Hepatocyte (in vitro differentiated cells): ENCODE data around the gene POLG.

Experiments used
- EZH2 ChIP-seq: fragments of 200-600 bp; sonication (generic); IDR thresholded peaks from 2 replicates; pipeline ENCODE4 v1.6.1; 2016; ENCODE audit warnings: antibody characterized with exemption, mild to moderate bottlenecking, borderline replicate concordance
- TF ChIP-seq, protein P1 (sequence below): fragments of 200-600 bp; sonication (generic); IDR thresholded peaks from 2 replicates; pipeline ENCODE4 v1.5.1; 2016; ENCODE audit warnings: antibody characterized with exemption, mild to moderate bottlenecking; ENCODE audit not compliant: poor library complexity

- TF ChIP-seq EZH2, result no peak
- TF ChIP-seq, protein P1, sequence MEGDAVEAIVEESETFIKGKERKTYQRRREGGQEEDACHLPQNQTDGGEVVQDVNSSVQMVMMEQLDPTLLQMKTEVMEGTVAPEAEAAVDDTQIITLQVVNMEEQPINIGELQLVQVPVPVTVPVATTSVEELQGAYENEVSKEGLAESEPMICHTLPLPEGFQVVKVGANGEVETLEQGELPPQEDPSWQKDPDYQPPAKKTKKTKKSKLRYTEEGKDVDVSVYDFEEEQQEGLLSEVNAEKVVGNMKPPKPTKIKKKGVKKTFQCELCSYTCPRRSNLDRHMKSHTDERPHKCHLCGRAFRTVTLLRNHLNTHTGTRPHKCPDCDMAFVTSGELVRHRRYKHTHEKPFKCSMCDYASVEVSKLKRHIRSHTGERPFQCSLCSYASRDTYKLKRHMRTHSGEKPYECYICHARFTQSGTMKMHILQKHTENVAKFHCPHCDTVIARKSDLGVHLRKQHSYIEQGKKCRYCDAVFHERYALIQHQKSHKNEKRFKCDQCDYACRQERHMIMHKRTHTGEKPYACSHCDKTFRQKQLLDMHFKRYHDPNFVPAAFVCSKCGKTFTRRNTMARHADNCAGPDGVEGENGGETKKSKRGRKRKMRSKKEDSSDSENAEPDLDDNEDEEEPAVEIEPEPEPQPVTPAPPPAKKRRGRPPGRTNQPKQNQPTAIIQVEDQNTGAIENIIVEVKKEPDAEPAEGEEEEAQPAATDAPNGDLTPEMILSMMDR, result no peak
Observed at GRCh38 chr15:89359471-89360293, 25.1 kb upstream of the POLG start.
